ENCODE measurements around the gene DPH3. TPM values are rescaled to one million over a fixed set of nuclear protein-coding genes. Genes with fewer than 3 reads are reported as not detected.

Gene DPH3
- total and polyA plus RNA-seq, 8 donors, result 4.1 to 8.8 (median 6.8) TPM

DNA sequence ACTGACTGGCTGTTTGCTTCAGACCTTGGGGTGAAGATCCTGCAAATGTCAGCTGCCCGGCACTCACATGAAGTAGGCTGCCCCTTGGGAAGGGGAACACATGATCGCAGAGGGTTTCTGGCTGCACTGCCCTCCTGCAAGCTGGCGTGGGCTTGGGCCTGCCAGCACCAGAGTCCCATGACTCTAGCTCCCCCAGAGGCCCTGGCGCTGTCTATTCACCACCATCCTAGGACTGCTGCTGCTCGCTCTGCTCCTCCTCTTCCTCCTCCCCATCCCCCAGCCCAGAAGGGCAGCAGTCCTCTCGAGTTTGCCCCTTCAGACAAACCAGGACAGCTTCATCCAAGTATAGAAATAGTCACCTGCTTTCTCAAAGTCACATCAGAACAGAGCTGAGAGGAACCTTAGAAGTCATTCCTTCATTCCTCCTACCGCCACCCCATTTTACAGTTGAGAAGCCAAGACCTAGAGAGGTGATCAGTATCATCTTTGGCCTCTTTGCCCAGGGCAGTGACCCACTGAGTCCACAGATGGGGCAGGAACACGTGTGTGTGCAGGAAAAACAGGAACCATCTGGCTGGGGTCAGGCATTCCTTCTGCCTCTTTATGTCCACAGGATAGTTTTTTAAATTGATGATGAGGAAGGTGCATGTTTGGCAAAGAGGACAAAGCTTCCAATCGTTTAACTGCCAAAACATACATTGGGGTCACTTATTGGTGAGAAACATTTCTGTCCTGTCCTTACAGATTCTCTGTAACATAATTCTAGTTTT lies 13.2 kb downstream of the DPH3 start:
- ATAC-seq (no peak), DNase-seq (no peak), FAIRE-seq (no peak)
- peaks cover 5 to 14% (median 8%) of the 10 kb centered on the region in 3 donors for H3K4me1 ChIP-seq
- no peaks in the 10 kb centered on the region for H3K9me3 ChIP-seq
- peak overlapping the region in 2 of 4 donors; percentile 16 to 57 for H3K27ac ChIP-seq
- intact Hi-C loops (cut with DNase I), result no loop called here
- H3K4me3 ChIP-seq, result no peak overlapping the region
- H3K36me3 ChIP-seq, result no peaks in the 10 kb centered on the region
- TF ChIP-seq, protein P1, sequence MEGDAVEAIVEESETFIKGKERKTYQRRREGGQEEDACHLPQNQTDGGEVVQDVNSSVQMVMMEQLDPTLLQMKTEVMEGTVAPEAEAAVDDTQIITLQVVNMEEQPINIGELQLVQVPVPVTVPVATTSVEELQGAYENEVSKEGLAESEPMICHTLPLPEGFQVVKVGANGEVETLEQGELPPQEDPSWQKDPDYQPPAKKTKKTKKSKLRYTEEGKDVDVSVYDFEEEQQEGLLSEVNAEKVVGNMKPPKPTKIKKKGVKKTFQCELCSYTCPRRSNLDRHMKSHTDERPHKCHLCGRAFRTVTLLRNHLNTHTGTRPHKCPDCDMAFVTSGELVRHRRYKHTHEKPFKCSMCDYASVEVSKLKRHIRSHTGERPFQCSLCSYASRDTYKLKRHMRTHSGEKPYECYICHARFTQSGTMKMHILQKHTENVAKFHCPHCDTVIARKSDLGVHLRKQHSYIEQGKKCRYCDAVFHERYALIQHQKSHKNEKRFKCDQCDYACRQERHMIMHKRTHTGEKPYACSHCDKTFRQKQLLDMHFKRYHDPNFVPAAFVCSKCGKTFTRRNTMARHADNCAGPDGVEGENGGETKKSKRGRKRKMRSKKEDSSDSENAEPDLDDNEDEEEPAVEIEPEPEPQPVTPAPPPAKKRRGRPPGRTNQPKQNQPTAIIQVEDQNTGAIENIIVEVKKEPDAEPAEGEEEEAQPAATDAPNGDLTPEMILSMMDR (IDR thresholded peaks at IDR 0.05), result no peak
- WGBS, 2 donors, result 77 to 80% methylated on average over 9 of the region's 9 CpGs
- H3K27me3 ChIP-seq, result no peaks in the 10 kb centered on the region

DNA sequence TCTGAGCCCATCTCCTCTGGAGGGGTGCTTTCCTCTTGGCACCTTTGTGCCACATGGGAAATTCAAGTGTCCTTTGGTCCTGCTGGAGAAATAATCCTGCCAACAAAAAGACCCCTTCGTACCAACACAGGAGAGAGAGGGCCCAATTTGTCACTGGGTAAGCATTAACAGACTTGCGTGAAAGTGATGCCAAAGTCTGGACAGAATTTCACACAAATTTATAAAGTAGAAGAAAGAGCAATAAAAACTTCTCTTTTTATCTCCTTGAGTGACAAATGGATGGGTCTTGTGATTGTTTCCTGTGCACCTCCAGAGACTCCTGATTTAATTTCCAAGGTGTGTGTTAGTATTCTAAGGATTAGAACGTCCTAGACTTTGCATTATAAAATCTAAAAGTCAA lies 14.9 kb downstream of the DPH3 start:
- no peaks in the 10 kb centered on the region for H3K36me3 ChIP-seq
- TF ChIP-seq, protein P1 (IDR thresholded peaks at IDR 0.05), result no peak
- no peaks in the 10 kb centered on the region for H3K27me3 ChIP-seq
- ATAC-seq, result no peak
- no peak for DNase-seq
- no peak overlapping the region for H3K4me3 ChIP-seq
- intact Hi-C loops (cut with DNase I), result loop anchor here in 1 of 3 donors (10.0 kb wide), 1 partner anchor 195 kb away; no protein-coding TSS in a partner anchor
- no peaks in the 10 kb centered on the region for H3K9me3 ChIP-seq
- no peak for FAIRE-seq
- peaks cover 5 to 14% (median 8%) of the 10 kb centered on the region in 3 donors for H3K4me1 ChIP-seq
- peak overlapping the region in 1 of 4 donors; percentile 25 for H3K27ac ChIP-seq
- 56 to 58% methylated on average over 3 of the region's 3 CpGs for WGBS, 2 donors

DNA sequence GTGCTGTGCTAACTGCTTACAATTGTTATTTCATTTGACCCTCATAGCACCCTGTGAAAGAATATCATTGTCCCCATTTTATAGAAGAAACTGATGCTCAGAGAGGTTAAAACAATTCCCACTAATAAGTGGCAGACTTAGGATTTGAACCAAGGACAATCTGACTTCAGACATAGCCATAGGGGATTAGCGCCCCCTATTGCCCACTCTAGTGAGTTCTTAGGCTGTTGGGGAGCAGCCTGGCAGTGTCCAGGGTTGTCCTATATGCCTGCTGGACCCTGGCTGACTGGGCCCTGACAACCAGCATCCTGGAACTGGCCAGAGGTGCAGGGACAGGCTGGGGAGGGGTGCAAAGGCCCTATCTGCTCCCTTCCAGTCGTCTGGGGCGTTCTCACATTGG lies 15.4 kb downstream of the DPH3 start:
- intact Hi-C loops (cut with DNase I), result loop anchor here in 1 of 3 donors (10.0 kb wide), 1 partner anchor 195 kb away; no protein-coding TSS in a partner anchor
- 14 to 28% methylated on average over 3 of the region's 3 CpGs for WGBS, 2 donors
- Histone ChIP-seq H3K4me3 (no peak overlapping the region), H3K9me3 (no peaks in the 10 kb centered on the region), H3K4me1 (peaks cover 5 to 14% (median 8%) of the 10 kb centered on the region in 3 donors), H3K27me3 (no peaks in the 10 kb centered on the region), H3K36me3 (no peaks in the 10 kb centered on the region), H3K27ac (peak overlapping the region in 1 of 4 donors; percentile 25)
- TF ChIP-seq, protein P1 (IDR thresholded peaks at IDR 0.05), result no peak
- DNase-seq, result no peak
- ATAC-seq, result no peak
- FAIRE-seq, result no peak

DNA sequence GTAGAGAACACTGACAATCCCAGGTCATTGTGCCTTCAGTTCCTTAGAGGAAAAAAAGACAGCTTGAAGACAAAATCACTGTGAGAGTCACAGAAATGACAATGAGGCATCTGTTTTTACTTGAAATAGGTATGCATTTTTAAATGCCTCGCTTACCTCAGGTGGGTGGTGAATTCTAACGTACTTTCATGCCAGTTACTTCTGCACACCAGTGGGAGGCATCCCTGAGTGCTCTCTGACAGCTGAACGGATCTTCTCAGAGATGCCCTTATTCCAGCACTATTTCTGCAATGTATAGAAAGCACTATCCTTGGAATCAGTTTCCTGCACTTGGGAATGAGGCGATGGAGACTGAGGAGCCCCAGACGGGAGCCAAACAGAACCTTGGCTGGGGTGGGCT lies 16.2 kb downstream of the DPH3 start:
- Histone ChIP-seq H3K4me3 (no peak overlapping the region), H3K9me3 (no peaks in the 10 kb centered on the region), H3K27ac (no peak overlapping the region), H3K36me3 (no peaks in the 10 kb centered on the region), H3K4me1 (peaks cover 5 to 14% (median 8%) of the 10 kb centered on the region in 3 donors), H3K27me3 (no peaks in the 10 kb centered on the region)
- intact Hi-C loops (cut with DNase I), result loop anchor here in 1 of 3 donors (10.0 kb wide), 1 partner anchor 194 kb away; no protein-coding TSS in a partner anchor
- ATAC-seq, result no peak
- WGBS, 2 donors, result 72 to 78% methylated on average over 5 of the region's 5 CpGs
- FAIRE-seq, result no peak
- TF ChIP-seq, protein P1 (IDR thresholded peaks at IDR 0.05), result no peak
- no peak for DNase-seq

Data from pancreas (tissue), 10 donors.